Fibroblast of lung (primary cell): Measurements from ENCODE around the gene NOA1.

Experiments used
- CTCF ChIP-seq, 2 donors: IDR thresholded peaks in 1 of 2; conservative IDR thresholded peaks in 1 of 2; 1 replicate in 1 of 2; 2 replicates in 1 of 2; pipeline ENCODE4 v1.5.1; 2011 to 2012; ENCODE audit warnings: low read length in 2 of 2, control low read depth in 1 of 2, inconsistent platforms in 1 of 2, low read depth in 1 of 2, mild to moderate bottlenecking in 1 of 2
- EZH2 ChIP-seq: IDR thresholded peaks from 2 replicates; pipeline ENCODE4 v1.5.1; 2012; ENCODE audit warnings: low read length, control low read depth, mild to moderate bottlenecking; ENCODE audit errors: missing control alignments

GRCh38 chr4:56995525-56995924 is 18.1 kb upstream of the NOA1 start:
- no peak for TF ChIP-seq CTCF (conservative IDR thresholded peaks at IDR 0.05 in 1 of 2, IDR thresholded peaks at IDR 0.05 in 1 of 2; ENCODE audit: low read depth in 1 of 2, low read length in 2 of 2)
- no peak for TF ChIP-seq EZH2
